PC-3 (cell line): ENCODE data around the gene FGGY. TPM values are rescaled to one million over a fixed set of nuclear protein-coding genes. Genes with fewer than 3 reads are reported as not detected.

Experiments used
- ATAC-seq: fragments of 200-7000 bp; cut with Tn5 transposase; 2 replicates; pipeline ENCODE4 v1.9.1; 2020; ENCODE audit warnings: mild to moderate bottlenecking, moderate library complexity
- BruUV-seq: library from RNA; stranded (reverse); fragments of 400-500 nt; replicated peaks from 2 replicates; lab custom pipeline; 2021; lab: Mats Ljungman, UMichigan
- CTCF ChIA-PET: fragments of 300-600 bp; sonication (Branson Sonifier 250); formaldehyde crosslinking; loops from one replicate; lab custom pipeline; 2022; ENCODE audit warnings: antibody characterized with exemption; lab: Charles Lee
- POLR2A ChIA-PET: fragments of 300-600 bp; sonication (Branson Sonifier 250); formaldehyde crosslinking; loops from one replicate; lab custom pipeline; 2022; ENCODE audit warnings: antibody characterized with exemption; ENCODE audit not compliant: unreplicated experiment; lab: Charles Lee
- DNase-seq: peaks from one replicate; pipeline ENCODE4 v3.0.0-alpha.2; 2015
- H2AFZ ChIP-seq: fragments of 300-600 bp; sonication (generic); 2 replicates; pipeline ENCODE4 v1.6.0; 2016; ENCODE audit warnings: antibody characterized with exemption, low read length
- H3F3A ChIP-seq: fragments of 300-600 bp; sonication (generic); one replicate; pipeline ENCODE4 v1.6.0; 2017; ENCODE audit warnings: antibody characterized with exemption, low read length, control low read depth, mild to moderate bottlenecking; ENCODE audit not compliant: unreplicated experiment
- H3K27ac ChIP-seq: fragments of 300-600 bp; sonication (generic); 2 replicates; pipeline ENCODE4 v1.5.1; 2016; ENCODE audit warnings: mild to moderate bottlenecking, low read length
- H3K27me3 ChIP-seq: fragments of 300-600 bp; sonication (generic); 2 replicates; pipeline ENCODE4 v1.6.1; 2016; ENCODE audit warnings: low read length, mixed read lengths
- H3K36me3 ChIP-seq: fragments of 300-600 bp; sonication (generic); 2 replicates; pipeline ENCODE4 v1.6.1; 2016; ENCODE audit warnings: low read depth, mixed run types, low read length, mixed read lengths
- H3K4me1 ChIP-seq: fragments of 300-600 bp; sonication (generic); 2 replicates; pipeline ENCODE4 v1.5.1; 2016; ENCODE audit warnings: low read length; ENCODE audit not compliant: insufficient read depth
- H3K4me2 ChIP-seq: fragments of 300-600 bp; sonication (generic); 2 replicates; pipeline ENCODE4 v1.6.0; 2016; ENCODE audit warnings: low read length
- H3K4me3 ChIP-seq: fragments of 300-600 bp; sonication (generic); 2 replicates; pipeline ENCODE4 v1.5.1; 2016; ENCODE audit warnings: mild to moderate bottlenecking, low read length, mixed read lengths
- H3K79me2 ChIP-seq: fragments of 300-600 bp; sonication (generic); 2 replicates; pipeline ENCODE4 v1.6.1; 2017; ENCODE audit warnings: low read length, mixed read lengths
- H3K9ac ChIP-seq: fragments of 300-600 bp; sonication (generic); 2 replicates; pipeline ENCODE4 v1.6.0; 2016; ENCODE audit warnings: mild to moderate bottlenecking, low read length
- H3K9me2 ChIP-seq: fragments of 300-600 bp; sonication (generic); replicated peaks from 2 replicates; pipeline ENCODE4 v1.6.1; 2016; ENCODE audit warnings: mixed run types, low read length, mixed read lengths
- H3K9me3 ChIP-seq: fragments of 300-600 bp; sonication (generic); 2 replicates; pipeline ENCODE4 v1.6.1; 2016; ENCODE audit warnings: low read length, mixed read lengths
- H4K20me1 ChIP-seq: fragments of 300-600 bp; sonication (generic); 2 replicates; pipeline ENCODE4 v1.6.1; 2016; ENCODE audit warnings: low read length, mixed read lengths
- EZH2 ChIP-seq: fragments of 300-600 bp; sonication (generic); IDR thresholded peaks from one replicate; pipeline ENCODE4 v1.6.1; 2017; ENCODE audit warnings: antibody characterized with exemption, mild to moderate bottlenecking, low read length; ENCODE audit not compliant: unreplicated experiment
- EZH2phosphoT487 ChIP-seq: fragments of 300-600 bp; sonication (generic); IDR thresholded peaks from 2 replicates; pipeline ENCODE4 v1.6.1; 2018; ENCODE audit warnings: mild to moderate bottlenecking, antibody characterized with exemption, low read length, borderline replicate concordance
- intact Hi-C: fragments of 100-400 bp; cut with micrococcal nuclease; formaldehyde crosslinking; loops from 2 replicates; pipeline ENCODE4 v1.9.0; 2023
- total RNA-seq: library from RNA; depleted of rRNA; stranded (reverse); fragments of >200 nt; gene quantifications from 2 replicates; pipeline ENCODE4 v1.2.3, GENCODE V29; 2014
- TF ChIP-seq, protein P1 (sequence below): fragments of 300-600 bp; sonication (generic); conservative IDR thresholded peaks from 2 replicates; pipeline ENCODE4 v1.5.1; 2017; ENCODE audit warnings: antibody characterized with exemption, low read depth, mild to moderate bottlenecking, low read length

The FGGY gene
- total RNA-seq, 1 experiment from 2014 or later, result 7.4 TPM

- no peak overlapping the region for H3K4me2 ChIP-seq
- POLR2A ChIA-PET, result no interaction called here
- no peaks in the 10 kb centered on the region for H3K36me3 ChIP-seq
Measured at GRCh38 chr1:59317343-59317742, 20.4 kb downstream of the FGGY start.

GRCh38 chr1:59317780-59318179 is 20.9 kb downstream of the FGGY start:
- DNase-seq (no peak), ATAC-seq (no peak; the same call in 1 of the 2 replicates)
- Histone ChIP-seq H3K4me1 (no peaks in the 10 kb centered on the region), H2AFZ (no peak overlapping the region), H3K79me2 (no peaks in the 10 kb centered on the region), H3K36me3 (no peaks in the 10 kb centered on the region), H3K9me3 (no peaks in the 10 kb centered on the region), H3K4me3 (no peak overlapping the region), H4K20me1 (no peaks in the 10 kb centered on the region), H3K9me2 (no peaks in the 10 kb centered on the region), H3K27me3 (no peaks in the 10 kb centered on the region), H3K4me2 (no peak overlapping the region), H3K9ac (no peak overlapping the region), H3F3A (no peaks in the 10 kb centered on the region), H3K27ac (no peak overlapping the region)
- POLR2A ChIA-PET, result no interaction called here
- no TSS peak for BruUV-seq
- CTCF ChIA-PET, result no interaction called here
- TF ChIP-seq EZH2phosphoT487, result no peak
- TF ChIP-seq, protein P1, sequence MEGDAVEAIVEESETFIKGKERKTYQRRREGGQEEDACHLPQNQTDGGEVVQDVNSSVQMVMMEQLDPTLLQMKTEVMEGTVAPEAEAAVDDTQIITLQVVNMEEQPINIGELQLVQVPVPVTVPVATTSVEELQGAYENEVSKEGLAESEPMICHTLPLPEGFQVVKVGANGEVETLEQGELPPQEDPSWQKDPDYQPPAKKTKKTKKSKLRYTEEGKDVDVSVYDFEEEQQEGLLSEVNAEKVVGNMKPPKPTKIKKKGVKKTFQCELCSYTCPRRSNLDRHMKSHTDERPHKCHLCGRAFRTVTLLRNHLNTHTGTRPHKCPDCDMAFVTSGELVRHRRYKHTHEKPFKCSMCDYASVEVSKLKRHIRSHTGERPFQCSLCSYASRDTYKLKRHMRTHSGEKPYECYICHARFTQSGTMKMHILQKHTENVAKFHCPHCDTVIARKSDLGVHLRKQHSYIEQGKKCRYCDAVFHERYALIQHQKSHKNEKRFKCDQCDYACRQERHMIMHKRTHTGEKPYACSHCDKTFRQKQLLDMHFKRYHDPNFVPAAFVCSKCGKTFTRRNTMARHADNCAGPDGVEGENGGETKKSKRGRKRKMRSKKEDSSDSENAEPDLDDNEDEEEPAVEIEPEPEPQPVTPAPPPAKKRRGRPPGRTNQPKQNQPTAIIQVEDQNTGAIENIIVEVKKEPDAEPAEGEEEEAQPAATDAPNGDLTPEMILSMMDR, result no peak
- TF ChIP-seq EZH2, result no peak
- intact Hi-C loops, result no loop called here

More at GRCh38 chr1:59317343-59317742, 20.4 kb downstream of the FGGY start:
- H3K9me2 ChIP-seq, result no peaks in the 10 kb centered on the region
- H3K9me3 ChIP-seq, result no peaks in the 10 kb centered on the region
- H4K20me1 ChIP-seq, result no peaks in the 10 kb centered on the region
- DNase-seq (no peak), ATAC-seq (no peak)
- no peak overlapping the region for H2AFZ ChIP-seq
- no peak overlapping the region for H3K27ac ChIP-seq
- no peaks in the 10 kb centered on the region for H3K27me3 ChIP-seq
- H3K79me2 ChIP-seq, result no peaks in the 10 kb centered on the region
- no peak overlapping the region for H3K9ac ChIP-seq
- TF ChIP-seq, protein P1, result no peak
- TF ChIP-seq EZH2phosphoT487 (no peak), EZH2 (no peak)
- CTCF ChIA-PET, result no interaction called here
- intact Hi-C loops, result no loop called here
- no peak overlapping the region for H3K4me3 ChIP-seq
- H3K4me1 ChIP-seq, result no peaks in the 10 kb centered on the region
- no TSS peak for BruUV-seq
- H3F3A ChIP-seq, result no peaks in the 10 kb centered on the region

GRCh38 chr1:59318271-59318860 is 21.5 kb downstream of the FGGY start:
- H3K4me3 ChIP-seq, result no peak overlapping the region
- H3K9ac ChIP-seq, result no peak overlapping the region
- no peaks in the 10 kb centered on the region for H3F3A ChIP-seq
- intact Hi-C loops, result no loop called here
- H2AFZ ChIP-seq, result no peak overlapping the region
- H3K79me2 ChIP-seq, result no peaks in the 10 kb centered on the region
- H3K4me2 ChIP-seq, result no peak overlapping the region
- ATAC-seq (no peak), DNase-seq (no peak)
- H3K36me3 ChIP-seq, result no peaks in the 10 kb centered on the region
- CTCF ChIA-PET, result no interaction called here
- no peak for TF ChIP-seq EZH2phosphoT487
- no peak for TF ChIP-seq EZH2
- TF ChIP-seq, protein P1, result no peak
- no peaks in the 10 kb centered on the region for H3K4me1 ChIP-seq
- H3K27me3 ChIP-seq, result no peaks in the 10 kb centered on the region
- H3K9me2 ChIP-seq, result no peaks in the 10 kb centered on the region
- H4K20me1 ChIP-seq, result no peaks in the 10 kb centered on the region
- no TSS peak for BruUV-seq
- no peak overlapping the region for H3K27ac ChIP-seq
- no peaks in the 10 kb centered on the region for H3K9me3 ChIP-seq
- POLR2A ChIA-PET, result no interaction called here
